HG03095 (cell line): ENCODE measurements around the gene GLYATL1.

ENCODE experiments used
- ATAC-seq: cut with Tn5 transposase; IDR thresholded peaks from one replicate; pipeline ENCODE4 v1.9.1; 2021; ENCODE audit warnings: moderate library complexity; ENCODE audit not compliant: unreplicated experiment

The GLYATL1 gene

DNA sequence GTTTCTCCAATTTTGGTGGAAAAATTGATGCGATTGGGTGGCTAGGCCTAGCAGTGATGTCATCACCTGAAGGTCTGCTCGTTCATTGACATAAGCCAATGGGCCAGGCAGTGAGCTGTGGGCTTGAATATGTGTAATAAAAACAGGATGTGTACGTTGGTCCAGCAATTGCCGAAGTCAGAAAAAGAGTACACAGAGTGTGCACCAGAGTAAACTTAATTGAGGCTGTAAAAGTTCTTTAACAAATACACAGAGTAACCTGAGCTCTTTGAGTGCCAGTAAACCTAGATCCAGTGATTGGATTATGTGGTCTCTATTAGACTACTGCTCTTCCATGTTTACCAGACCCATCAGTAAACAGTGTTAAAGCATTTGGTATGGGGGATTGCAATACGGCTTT lies 13.0 kb upstream of the GLYATL1 start:
- ATAC-seq, result no peak

- no peak for ATAC-seq
These were observed 12.6 kb upstream of the GLYATL1 start for GRCh38 chr11:58926695-58927094.

- no peak for ATAC-seq
These were observed 11.7 kb upstream of the GLYATL1 start for GRCh38 chr11:58927393-58928106.

GRCh38 chr11:58928107-58928499 lies 11.2 kb upstream of the GLYATL1 start:
- no peak for ATAC-seq

- no peak for ATAC-seq
These were observed 10.6 kb upstream of the GLYATL1 start for GRCh38 chr11:58928691-58929090.

DNA sequence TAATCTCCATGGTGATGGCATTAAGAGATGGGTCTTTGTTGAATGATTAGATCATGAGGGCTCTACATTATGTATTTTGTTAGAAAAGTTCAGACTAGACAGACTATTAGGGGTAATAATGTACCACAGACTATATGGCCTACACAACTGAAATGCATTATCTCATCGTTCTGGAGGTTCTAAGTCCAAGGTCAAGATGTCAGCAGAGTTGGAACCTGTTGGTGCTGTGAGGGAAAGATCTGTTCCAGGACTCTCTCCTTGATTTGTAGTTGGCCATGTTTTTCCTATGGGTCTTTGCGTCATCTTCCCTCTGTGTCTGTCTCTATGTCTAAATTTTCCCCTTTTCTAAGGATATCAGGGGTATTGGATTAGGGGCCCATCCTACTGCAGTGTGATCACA lies 8.4 kb upstream of the GLYATL1 start:
- ATAC-seq, result no peak

DNA sequence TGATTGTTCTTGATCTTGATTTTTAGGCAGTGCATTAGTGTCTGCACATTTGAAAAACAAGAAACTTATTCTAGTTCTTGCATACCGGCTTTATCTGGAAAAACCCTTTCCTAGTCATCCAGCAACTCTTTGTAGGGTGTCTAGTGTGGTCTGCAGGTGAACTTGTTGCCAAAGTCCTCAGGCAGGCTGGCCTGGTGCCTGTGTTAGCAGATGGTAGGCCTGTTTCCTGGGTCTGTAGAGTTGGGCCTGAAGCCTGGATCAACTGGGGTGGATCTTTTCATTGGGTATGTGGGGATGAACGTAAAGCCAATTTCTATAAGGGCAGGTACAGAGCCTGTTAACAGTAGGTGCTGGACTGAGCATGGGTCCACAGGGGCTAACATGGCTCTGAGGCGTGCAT lies 5.6 kb upstream of the GLYATL1 start:
- no peak for ATAC-seq

GRCh38 chr11:58934945-58935513 lies 4.3 kb upstream of the GLYATL1 start:
- ATAC-seq, result no peak

GRCh38 chr11:58938398-58938797 lies 890 bp upstream of the GLYATL1 start:
- ATAC-seq, result no peak

DNA sequence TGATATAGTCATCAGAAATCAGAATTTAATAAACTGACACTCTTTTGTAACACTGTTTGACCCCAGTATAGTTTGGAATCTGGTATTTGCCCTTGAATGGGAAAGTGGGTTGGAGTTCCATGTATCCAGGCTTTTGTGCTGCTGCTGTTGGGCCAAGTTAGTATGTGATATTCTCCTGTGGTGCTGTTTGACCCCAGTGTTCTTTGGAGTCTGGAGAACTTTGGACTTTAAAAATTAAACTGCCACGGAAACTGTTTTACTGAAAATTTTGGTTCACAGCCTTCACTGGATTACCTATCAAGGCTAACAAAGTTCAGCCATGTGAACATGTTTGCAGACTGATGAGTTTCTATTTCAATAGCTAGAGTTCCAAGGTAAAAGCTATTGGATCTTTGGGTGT lies 740 bp downstream of the GLYATL1 start:
- no peak for ATAC-seq

DNA sequence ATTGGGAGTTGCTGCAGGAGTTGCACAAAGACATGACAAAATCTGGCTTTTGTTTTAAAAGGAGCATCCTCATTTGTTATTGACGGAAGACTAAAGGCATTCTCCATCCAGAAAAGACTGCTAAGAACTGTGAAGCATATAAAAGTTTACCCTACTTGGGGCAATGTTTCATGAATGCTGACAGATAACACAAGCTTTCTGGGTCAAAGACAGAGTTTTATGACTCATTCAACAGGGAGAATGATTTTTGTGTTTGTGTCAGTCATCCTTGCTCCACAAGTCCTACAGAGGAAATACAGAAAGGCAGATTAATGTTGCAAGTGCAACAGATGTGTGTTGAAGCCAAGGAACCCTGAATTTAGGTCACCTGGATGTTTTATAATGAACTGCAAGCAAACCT lies 2.5 kb downstream of the GLYATL1 start:
- no peak for ATAC-seq

DNA sequence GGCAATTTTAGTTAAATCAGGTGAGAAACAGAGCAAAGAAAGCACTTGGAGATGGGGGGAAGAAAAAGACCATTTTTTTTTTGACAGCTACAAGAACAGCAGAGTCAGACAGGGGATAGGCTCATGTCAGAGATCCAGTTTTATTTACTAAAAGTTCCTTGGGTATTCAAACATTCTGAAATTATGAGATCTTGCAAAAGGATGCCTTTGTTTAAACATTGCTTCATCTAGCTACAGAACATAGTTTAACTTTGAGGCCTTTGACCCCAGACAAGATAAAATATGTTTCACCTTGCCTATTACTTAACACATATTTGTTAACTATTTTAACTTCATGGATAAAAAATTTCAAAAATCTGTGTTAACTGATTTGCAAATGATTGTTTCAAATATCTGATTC lies 6.4 kb downstream of the GLYATL1 start:
- no peak for ATAC-seq

- ATAC-seq, result no peak
These were observed 9.9 kb downstream of the GLYATL1 start for GRCh38 chr11:58949184-58949583.

- peak; percentile 46 for ATAC-seq
These were observed 18.6 kb downstream of the GLYATL1 start for GRCh38 chr11:58957922-58958321.

- ATAC-seq, result peak; percentile 72
These were observed 19.2 kb downstream of the GLYATL1 start for GRCh38 chr11:58958500-58958899.

DNA sequence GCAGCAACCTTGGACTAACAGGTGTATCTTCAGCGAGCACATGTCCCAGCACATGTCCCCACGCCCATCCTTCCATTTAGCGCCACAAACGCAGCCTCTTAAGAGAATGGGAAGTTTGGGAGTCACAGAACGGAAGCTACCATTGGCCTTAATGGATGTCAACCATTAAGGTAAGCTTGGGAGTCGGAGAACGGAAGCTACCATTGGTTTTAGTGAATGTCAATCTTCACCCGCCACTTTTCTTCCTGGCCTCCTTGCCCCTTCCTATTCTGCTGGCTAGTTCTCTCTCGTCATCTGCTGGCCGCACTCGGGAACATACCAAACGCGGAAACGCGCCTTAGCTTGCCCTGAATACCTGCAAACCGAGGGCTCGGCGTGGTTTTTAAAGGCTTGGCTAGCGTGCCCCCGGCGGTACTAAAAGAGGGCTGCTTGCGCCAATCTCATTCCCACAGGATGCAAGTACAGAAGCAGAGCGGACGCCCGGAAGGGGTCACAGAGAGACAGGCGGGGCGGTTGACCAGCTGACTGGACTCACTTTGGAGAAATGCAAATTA lies 24.3 kb downstream of the GLYATL1 start:
- no peak for ATAC-seq

DNA sequence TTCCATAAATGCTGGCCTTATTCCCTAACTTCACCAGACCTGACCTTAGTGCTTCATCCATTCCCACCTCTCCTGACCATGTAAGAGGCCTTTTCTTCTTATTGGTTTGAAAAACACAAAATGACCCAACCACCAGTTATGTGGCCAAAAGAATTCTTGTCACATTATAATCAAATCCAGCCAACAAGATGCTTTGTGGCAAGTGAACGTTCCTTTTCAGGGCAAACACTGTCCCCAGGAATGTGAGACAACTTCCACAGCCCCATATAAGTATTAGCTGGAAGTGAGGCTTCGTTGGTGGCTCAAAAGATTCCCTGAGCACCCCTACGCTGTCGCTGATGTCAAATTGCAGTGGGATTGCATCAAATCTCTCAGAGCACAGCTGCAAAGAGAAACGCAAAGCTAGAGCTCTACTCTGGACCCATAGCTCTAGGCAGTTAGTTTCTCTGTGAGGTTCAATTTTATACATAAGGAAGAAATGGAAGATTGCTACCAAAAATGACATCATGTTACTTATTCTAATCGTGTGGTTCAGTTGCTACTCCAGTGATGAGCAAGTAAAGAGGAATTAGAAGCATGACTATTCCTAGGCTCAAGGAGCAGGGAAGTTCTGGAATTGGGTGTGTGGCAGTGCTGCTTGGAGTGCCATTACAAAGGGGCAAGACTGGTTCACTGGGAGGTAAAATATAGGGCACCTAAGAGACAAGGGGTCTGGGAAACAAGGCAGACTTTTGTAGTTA lies 26.1 kb downstream of the GLYATL1 start:
- ATAC-seq, result no peak

- no peak for ATAC-seq
These were observed 29.0 kb downstream of the GLYATL1 start for GRCh38 chr11:58968251-58968711.

DNA sequence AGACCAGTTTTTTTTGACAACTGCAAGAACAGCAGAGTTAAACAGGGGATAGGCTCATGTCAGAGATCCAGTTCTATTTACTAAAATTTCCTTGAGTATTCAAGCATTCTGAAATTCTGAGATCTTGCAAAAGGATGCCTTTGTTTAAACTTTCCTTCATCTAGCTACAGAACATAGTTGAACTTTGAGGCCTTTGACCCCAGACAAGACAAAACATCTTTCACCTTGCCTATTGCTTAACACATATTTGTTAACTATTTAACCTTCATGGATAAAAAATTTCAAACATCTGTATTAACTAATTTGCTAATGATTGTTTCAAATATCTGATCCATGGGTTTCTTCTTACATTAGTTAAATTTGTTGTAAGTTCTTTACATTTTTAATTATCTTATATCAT lies 38.2 kb downstream of the GLYATL1 start:
- no peak for ATAC-seq

- no peak for ATAC-seq
These were observed 39.9 kb downstream of the GLYATL1 start for GRCh38 chr11:58979222-58979621.

GRCh38 chr11:58980159-58980843 lies 41.0 kb downstream of the GLYATL1 start:
- no peak for ATAC-seq
